Activated CD8-positive, alpha-beta memory T cell treated with anti-CD3 and anti-CD28 coated beads, Interleukin-2, amount 50 U/mL, for 4 hours (primary cell): ENCODE measurements around the gene GH1.
"Not testable (repeated sequence)": the region's sequence is repeated elsewhere in the genome, so short reads cannot be mapped to it uniquely, and the experiment has no call there.

Source experiments
- DNase-seq: peaks from one replicate; pipeline ENCODE4 v3.0.0-alpha.2; 2020

The GH1 gene

GRCh38 chr17:63894021-63894420, 24.6 kb downstream of the GH1 start:
- not testable (repeated sequence) for DNase-seq

GRCh38 chr17:63892316-63893037, 26.2 kb downstream of the GH1 start:
- DNase-seq: not testable (repeated sequence)

GRCh38 chr17:63889026-63889848, 29.4 kb downstream of the GH1 start:
- not testable (repeated sequence) for DNase-seq

- DNase-seq: not testable (repeated sequence)
Measured at GRCh38 chr17:63885119-63885518, 33.5 kb downstream of the GH1 start.

GRCh38 chr17:63882626-63883126, 36.0 kb downstream of the GH1 start:
- not testable (repeated sequence) for DNase-seq

GRCh38 chr17:63881935-63882601, 36.6 kb downstream of the GH1 start, which contains the start of gene GH2:
GH2 (minus strand) TSS chr17:63881944; CDS start chr17:63881801, 143 bp downstream.
- DNase-seq: peak; percentile 58

- not testable (repeated sequence) for DNase-seq
Measured at GRCh38 chr17:63881337-63881736, 37.3 kb downstream of the GH1 start.

- no peak for DNase-seq
Measured at GRCh38 chr17:63880706-63881105, 37.9 kb downstream of the GH1 start.

- DNase-seq: not testable (repeated sequence)
Measured at GRCh38 chr17:63878413-63878812, 40.2 kb downstream of the GH1 start.

GRCh38 chr17:63874693-63875092, 43.9 kb downstream of the GH1 start:
- not testable (repeated sequence) for DNase-seq

GRCh38 chr17:63874061-63874626, 44.5 kb downstream of the GH1 start:
- not testable (repeated sequence) for DNase-seq

GRCh38 chr17:63873577-63873976, 45.1 kb downstream of the GH1 start, which contains the start of gene CSH2:
CSH2 (minus strand) TSS chr17:63873677; CDS start chr17:63873614, 63 bp downstream.
- not testable (repeated sequence) for DNase-seq

GRCh38 chr17:63871646-63872365, 46.8 kb downstream of the GH1 start:
- DNase-seq: not testable (repeated sequence)

GRCh38 chr17:63870292-63870665, 48.4 kb downstream of the GH1 start:
- DNase-seq: not testable (repeated sequence)

- DNase-seq: not testable (repeated sequence)
Measured at GRCh38 chr17:63869491-63870291, 48.9 kb downstream of the GH1 start.
